ENCODE results near the gene CCDC74A.
"Not testable (repeated sequence)": the region's sequence is repeated elsewhere in the genome, so short reads cannot be mapped to it uniquely, and the experiment has no call there.

The CCDC74A gene

DNA sequence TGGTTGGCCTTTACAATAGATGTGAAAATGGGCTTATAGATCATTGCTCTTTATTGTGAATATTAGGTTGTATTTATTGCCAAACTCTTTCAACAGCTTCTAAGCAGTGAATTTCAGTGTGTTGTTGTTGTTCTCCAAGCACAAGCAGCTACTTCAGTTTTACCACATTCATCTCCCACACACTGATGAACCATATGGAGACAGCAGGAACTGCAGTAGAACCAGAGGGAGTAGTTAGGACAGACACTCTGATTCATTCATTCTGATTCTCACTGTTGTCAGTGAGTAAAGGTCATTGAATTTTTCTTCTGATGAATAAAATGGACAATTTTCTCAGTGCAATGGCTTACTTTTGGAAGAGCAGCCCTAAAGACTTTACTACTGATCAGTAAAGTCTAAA lies 40.2 kb downstream of the CCDC74A start:
- DNase-seq = no peak

- DNase-seq = not testable (repeated sequence)
Observed at GRCh38 chr2:131568401-131568800, 40.7 kb downstream of the CCDC74A start.

GRCh38 chr2:131572175-131572574 lies 44.5 kb downstream of the CCDC74A start:
- DNase-seq = no peak

GRCh38 chr2:131577812-131578211 lies 50.1 kb downstream of the CCDC74A start:
- DNase-seq = no peak

- DNase-seq = no peak
Observed at GRCh38 chr2:131580187-131580586, 52.5 kb downstream of the CCDC74A start.
